DMS153 (cell line): ENCODE measurements around the gene ADI1.
A peak's percentile ranks its signal among the peaks of the same experiment; 100 is the strongest.
"Not testable (repeated sequence)": the region's sequence is repeated elsewhere in the genome, so short reads cannot be mapped to it uniquely, and the experiment has no call there.

Source experiments
- DNase-seq: peaks from one replicate; lab custom pipeline; 2025; lab: John Stamatoyannopoulos, UW

Gene ADI1

GRCh38 chr2:3529316-3530025 is 10.1 kb upstream of the ADI1 start:
- DNase-seq, result no peak

- DNase-seq, result no peak
Measured at GRCh38 chr2:3527886-3528785, 8.8 kb upstream of the ADI1 start.

- no peak for DNase-seq
Measured at GRCh38 chr2:3526871-3527270, 7.5 kb upstream of the ADI1 start.

- no peak for DNase-seq
Measured at GRCh38 chr2:3523551-3524041, 4.3 kb upstream of the ADI1 start.

GRCh38 chr2:3522961-3523421 is 3.7 kb upstream of the ADI1 start:
- DNase-seq, result no peak

- no peak for DNase-seq
Measured at GRCh38 chr2:3520591-3520990, 1.3 kb upstream of the ADI1 start.

- peak; percentile 94 for DNase-seq
Measured at GRCh38 chr2:3518496-3519254, 656 bp downstream of the ADI1 start.

GRCh38 chr2:3517948-3518495 is 1.3 kb downstream of the ADI1 start:
- DNase-seq, result peak; percentile 17

GRCh38 chr2:3516831-3517230 is 2.5 kb downstream of the ADI1 start:
- no peak for DNase-seq

- DNase-seq, result not testable (repeated sequence)
Measured at GRCh38 chr2:3515438-3515837, 3.9 kb downstream of the ADI1 start.

- no peak for DNase-seq
Measured at GRCh38 chr2:3513026-3513810, 6.1 kb downstream of the ADI1 start.

- no peak for DNase-seq
Measured at GRCh38 chr2:3512086-3512485, 7.2 kb downstream of the ADI1 start.

- peak; percentile 46 for DNase-seq
Measured at GRCh38 chr2:3505771-3506170, 13.6 kb downstream of the ADI1 start.

- peak; percentile 99 for DNase-seq
Measured at GRCh38 chr2:3504741-3505140, 14.6 kb downstream of the ADI1 start.

- no peak for DNase-seq
Measured at GRCh38 chr2:3503483-3503882, 15.8 kb downstream of the ADI1 start.

GRCh38 chr2:3503046-3503445 is 16.3 kb downstream of the ADI1 start:
- no peak for DNase-seq

GRCh38 chr2:3500326-3500899 is 18.9 kb downstream of the ADI1 start:
- no peak for DNase-seq

GRCh38 chr2:3498783-3499394 is 20.4 kb downstream of the ADI1 start:
- DNase-seq, result no peak

- not testable (repeated sequence) for DNase-seq
Measured at GRCh38 chr2:3496708-3497080, 22.6 kb downstream of the ADI1 start.

GRCh38 chr2:3494984-3495666 is 24.2 kb downstream of the ADI1 start:
- no peak for DNase-seq
